HFF-Myc (cell line): Measurements from ENCODE around the gene G2E3.

Source experiments
- DNase-seq: peaks from one replicate; pipeline ENCODE4 v3.0.0-alpha.2; 2011; ENCODE audit warnings: low read depth; ENCODE audit errors: extremely low read depth
- H3K4me3 ChIP-seq: replicated peaks from 2 replicates; pipeline ENCODE4 v1.5.1; 2011; ENCODE audit warnings: low read depth, mild to moderate bottlenecking, control low read depth, low read length
- TF ChIP-seq, protein P1 (sequence below): IDR thresholded peaks from 2 replicates; pipeline ENCODE4 v1.5.1; 2012; ENCODE audit warnings: mild to moderate bottlenecking, low read depth, low read length, control low read depth; ENCODE audit errors: missing control alignments

Gene G2E3

DNA sequence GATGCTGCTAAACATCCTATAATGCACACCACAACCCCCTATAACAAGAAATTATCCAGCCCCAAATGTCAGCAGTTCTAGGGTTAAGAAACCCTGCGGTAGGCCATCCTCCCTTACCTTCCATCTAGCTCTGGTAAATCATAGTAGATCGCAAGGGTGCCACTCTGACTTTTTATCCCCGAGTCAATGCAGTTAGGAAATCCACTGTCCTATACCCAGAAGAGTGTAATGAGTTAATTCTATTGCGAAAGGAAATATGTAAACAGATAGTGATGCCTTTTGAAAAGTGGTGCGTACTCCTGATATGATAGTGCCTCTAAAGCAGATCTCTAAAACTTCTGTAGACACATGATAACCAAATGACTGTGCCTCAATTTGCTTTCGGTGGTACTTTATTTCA is 93.0 kb downstream of the G2E3 start:
- H3K4me3 ChIP-seq: no peak overlapping the region
- no peak for DNase-seq
- TF ChIP-seq, protein P1, sequence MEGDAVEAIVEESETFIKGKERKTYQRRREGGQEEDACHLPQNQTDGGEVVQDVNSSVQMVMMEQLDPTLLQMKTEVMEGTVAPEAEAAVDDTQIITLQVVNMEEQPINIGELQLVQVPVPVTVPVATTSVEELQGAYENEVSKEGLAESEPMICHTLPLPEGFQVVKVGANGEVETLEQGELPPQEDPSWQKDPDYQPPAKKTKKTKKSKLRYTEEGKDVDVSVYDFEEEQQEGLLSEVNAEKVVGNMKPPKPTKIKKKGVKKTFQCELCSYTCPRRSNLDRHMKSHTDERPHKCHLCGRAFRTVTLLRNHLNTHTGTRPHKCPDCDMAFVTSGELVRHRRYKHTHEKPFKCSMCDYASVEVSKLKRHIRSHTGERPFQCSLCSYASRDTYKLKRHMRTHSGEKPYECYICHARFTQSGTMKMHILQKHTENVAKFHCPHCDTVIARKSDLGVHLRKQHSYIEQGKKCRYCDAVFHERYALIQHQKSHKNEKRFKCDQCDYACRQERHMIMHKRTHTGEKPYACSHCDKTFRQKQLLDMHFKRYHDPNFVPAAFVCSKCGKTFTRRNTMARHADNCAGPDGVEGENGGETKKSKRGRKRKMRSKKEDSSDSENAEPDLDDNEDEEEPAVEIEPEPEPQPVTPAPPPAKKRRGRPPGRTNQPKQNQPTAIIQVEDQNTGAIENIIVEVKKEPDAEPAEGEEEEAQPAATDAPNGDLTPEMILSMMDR: no peak

DNA sequence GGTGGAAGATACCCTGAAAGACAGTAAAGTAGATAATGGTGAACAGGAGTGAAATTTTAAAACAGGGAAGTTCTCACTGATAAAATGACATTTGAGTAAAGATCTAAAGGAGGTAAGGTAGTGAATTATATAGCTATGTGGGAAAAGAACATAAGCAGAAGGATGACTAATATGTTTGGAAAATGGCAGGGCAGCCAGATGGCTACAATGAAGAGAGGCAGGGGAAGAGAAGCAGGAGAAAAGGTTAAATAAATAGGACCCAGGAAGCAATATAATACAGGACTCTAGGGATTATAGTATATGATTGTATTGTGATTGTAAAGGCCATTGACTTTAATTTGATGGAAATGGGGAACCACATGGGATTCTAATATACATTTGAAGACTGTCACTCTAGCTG is 96.2 kb downstream of the G2E3 start:
- no peak overlapping the region for H3K4me3 ChIP-seq
- DNase-seq: peak; percentile 6
- TF ChIP-seq, protein P1: no peak

DNA sequence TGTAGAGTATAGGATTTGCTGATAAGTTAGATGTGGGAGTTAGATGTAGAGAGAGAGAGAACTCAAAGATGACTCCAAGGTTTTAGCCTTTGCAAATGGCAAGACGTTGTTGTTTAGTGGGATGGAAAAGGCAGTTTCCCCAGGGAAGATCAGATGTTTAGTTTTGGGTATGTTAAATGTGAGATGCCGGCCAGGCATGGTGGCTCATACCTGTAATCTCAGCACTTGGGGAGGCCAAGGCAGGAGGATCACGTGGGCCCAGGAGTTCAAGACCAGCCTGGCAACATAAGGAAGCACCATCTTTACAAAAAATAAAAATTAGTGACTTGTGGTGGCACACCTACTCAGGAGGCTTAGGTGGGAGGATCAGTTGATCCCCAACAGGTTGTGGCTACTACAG is 96.7 kb downstream of the G2E3 start:
- no peak overlapping the region for H3K4me3 ChIP-seq
- no peak for DNase-seq
- TF ChIP-seq, protein P1: no peak

DNA sequence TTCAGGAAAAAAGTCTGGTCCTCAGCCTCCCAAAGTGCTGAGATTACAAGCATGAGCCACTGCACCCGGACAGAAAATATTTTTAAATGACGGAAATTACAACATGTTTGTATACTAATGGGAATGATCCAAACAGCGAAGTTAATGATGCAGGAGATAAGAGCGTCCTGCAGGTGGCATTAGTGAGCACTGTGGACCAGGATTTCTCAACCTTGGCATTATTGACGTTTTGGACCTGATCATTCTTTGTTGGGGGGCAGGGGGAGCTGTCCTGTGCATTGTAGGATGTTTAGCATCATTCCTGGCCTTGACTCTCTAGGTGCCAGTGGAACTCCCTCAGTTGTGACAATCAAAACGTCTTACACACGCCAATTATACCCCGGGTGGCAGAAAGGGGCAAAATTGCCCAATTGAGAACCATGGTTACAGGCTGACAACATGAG is 97.3 kb downstream of the G2E3 start:
- peak; percentile 21 for DNase-seq
- H3K4me3 ChIP-seq: no peak overlapping the region
- TF ChIP-seq, protein P1: peak; percentile 77

DNA sequence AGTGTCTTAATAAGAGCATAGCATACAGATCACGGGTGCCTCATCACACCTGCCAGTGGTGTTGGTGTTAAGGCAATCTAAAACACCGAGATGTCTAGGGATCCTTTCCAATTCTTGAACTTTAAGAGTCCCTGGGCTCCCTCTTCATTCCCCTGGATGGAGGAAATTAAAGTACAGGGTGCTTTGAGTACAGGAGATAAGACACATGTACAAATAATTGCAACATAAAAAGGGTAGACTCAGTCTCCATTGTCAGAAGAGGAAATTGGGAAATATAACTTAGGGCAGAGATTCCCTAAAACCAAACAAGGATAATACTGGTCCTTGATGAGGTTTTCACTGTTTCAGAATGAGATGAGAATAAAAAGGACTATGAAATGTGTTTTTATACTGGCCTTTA is 98.1 kb downstream of the G2E3 start:
- no peak for DNase-seq
- TF ChIP-seq, protein P1: no peak
- no peak overlapping the region for H3K4me3 ChIP-seq

DNA sequence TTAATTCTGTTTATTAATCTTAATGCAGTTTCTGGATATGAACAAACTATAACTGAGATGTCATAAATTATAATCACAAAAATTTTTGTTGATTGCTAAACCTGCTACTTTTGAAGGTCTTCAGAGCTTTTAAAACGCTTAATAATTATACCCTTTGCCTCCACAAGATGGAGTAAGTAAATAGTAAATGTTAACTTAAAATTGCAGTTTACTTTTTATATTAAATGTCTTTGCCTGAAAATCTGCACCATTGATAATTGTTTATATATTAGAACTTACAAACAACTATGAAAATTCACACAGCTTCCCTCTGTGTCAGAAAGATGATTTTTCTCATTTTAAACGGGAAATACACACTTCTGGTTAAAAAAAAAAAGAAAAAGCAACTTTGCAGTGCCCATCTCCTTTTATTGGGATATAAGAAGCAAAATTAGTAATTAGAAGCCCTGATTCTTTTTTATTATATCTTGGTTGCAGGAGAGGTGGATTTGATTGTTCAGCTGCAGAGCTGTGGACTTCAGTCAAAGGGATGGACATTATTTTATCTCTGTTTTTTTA is 98.7 kb downstream of the G2E3 start:
- DNase-seq: no peak

More for the DNA sequence above, 98.7 kb downstream of the G2E3 start:
- no peak overlapping the region for H3K4me3 ChIP-seq
- TF ChIP-seq, protein P1: no peak
